Vagina (tissue), 2 donors: ENCODE results near the gene RNF44. TPM values are rescaled to one million over a fixed set of nuclear protein-coding genes. Genes with fewer than 3 reads are reported as not detected.

Experiments used
- DNase-seq, 2 donors: peaks; one replicate each; pipeline ENCODE4 v3.0.0-alpha.2; 2017; ENCODE audit errors: extremely low spot score in 2 of 2
- H3K27ac ChIP-seq: fragments of 200-600 bp; sonication (generic); one replicate; pipeline ENCODE4 v1.5.1; 2019
- H3K27me3 ChIP-seq: fragments of 200-600 bp; sonication (generic); one replicate; pipeline ENCODE4 v1.5.1; 2019
- H3K36me3 ChIP-seq, 2 donors: fragments of 200-600 bp; sonication (generic); one replicate each; pipeline ENCODE4 v1.5.1; 2017 to 2019
- H3K4me1 ChIP-seq: fragments of 200-600 bp; sonication (generic); one replicate; pipeline ENCODE4 v1.5.1; 2019
- H3K4me3 ChIP-seq, 2 donors: fragments of 200-600 bp; sonication (generic); 1 replicate in 1 of 2; 2 replicates in 1 of 2; pipeline ENCODE4 v1.5.1; 2016 to 2019
- H3K9me3 ChIP-seq: fragments of 200-600 bp; sonication (generic); one replicate; pipeline ENCODE4 v1.5.1; 2019
- POLR2A ChIP-seq, 2 donors: fragments of 450-650 bp; IDR thresholded peaks; one replicate each; pipeline ENCODE4 v1.6.1; 2017; ENCODE audit warnings: antibody characterized with exemption in 2 of 2, mild to moderate bottlenecking in 2 of 2, moderate library complexity in 2 of 2
- POLR2AphosphoS5 ChIP-seq, 2 donors: sonication (generic); formaldehyde crosslinking; IDR thresholded peaks; one replicate each; pipeline ENCODE4 v1.9.0; 2017; ENCODE audit warnings: antibody characterized with exemption in 2 of 2, mild to moderate bottlenecking in 2 of 2, low read depth in 1 of 2; ENCODE audit not compliant: insufficient read depth in 1 of 2
- intact Hi-C: fragments of 100-400 bp; cut with DNase I; formaldehyde crosslinking; loops from one replicate; pipeline ENCODE4 v1.15.1; 2023
- total RNA-seq: library from RNA; depleted of rRNA; stranded (reverse); fragments of >200 nt; gene quantifications from one replicate; pipeline ENCODE4 v1.2.3, GENCODE V29; 2016
- TF ChIP-seq, protein P1 (sequence below), 3 experiments: fragments of 450-650 bp in 2 of 3; fragments of 200-600 bp in 1 of 3; sonication (generic) in 1 of 3; IDR thresholded peaks; one replicate each; pipeline ENCODE4 v1.5.1; 2017 to 2019; ENCODE audit warnings: antibody characterized with exemption in 3 of 3, mild to moderate bottlenecking in 2 of 3, moderate library complexity in 2 of 3

Gene RNF44
- total RNA-seq, 1 donor from 2014 or later: 24.6 TPM

DNA sequence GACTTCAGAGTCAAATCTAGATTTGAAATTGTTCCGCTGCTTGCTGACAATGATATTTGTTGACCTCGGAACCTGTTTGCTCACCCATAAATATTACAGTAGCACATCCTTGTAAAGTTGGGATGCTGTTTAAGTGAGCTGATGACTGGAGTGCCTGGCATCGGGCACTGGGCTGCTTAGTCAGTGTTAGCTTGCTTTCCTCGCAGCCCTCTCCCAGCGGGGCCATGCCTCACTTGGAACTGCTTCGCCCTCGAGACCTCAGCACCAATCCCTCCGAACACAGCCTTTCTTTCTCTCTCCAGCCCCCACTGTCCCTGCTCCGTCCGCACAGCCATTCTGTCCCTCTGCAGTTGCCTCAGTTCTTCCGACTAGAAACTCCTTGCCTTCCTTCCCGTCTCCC lies 23.4 kb downstream of the RNF44 start:
- Histone ChIP-seq H3K36me3 (no peaks in the 10 kb centered on the region), H3K4me1 (no peaks in the 10 kb centered on the region), H3K9me3 (no peaks in the 10 kb centered on the region), H3K27ac (no peak overlapping the region), H3K4me3 (no peak overlapping the region), H3K27me3 (no peaks in the 10 kb centered on the region)
- TF ChIP-seq POLR2AphosphoS5 (IDR thresholded peaks at IDR 0.05; ENCODE audit: insufficient read depth in 1 of 2, low read depth in 1 of 2): no peak
- no peak for TF ChIP-seq POLR2A (IDR thresholded peaks at IDR 0.05)
- TF ChIP-seq, protein P1, sequence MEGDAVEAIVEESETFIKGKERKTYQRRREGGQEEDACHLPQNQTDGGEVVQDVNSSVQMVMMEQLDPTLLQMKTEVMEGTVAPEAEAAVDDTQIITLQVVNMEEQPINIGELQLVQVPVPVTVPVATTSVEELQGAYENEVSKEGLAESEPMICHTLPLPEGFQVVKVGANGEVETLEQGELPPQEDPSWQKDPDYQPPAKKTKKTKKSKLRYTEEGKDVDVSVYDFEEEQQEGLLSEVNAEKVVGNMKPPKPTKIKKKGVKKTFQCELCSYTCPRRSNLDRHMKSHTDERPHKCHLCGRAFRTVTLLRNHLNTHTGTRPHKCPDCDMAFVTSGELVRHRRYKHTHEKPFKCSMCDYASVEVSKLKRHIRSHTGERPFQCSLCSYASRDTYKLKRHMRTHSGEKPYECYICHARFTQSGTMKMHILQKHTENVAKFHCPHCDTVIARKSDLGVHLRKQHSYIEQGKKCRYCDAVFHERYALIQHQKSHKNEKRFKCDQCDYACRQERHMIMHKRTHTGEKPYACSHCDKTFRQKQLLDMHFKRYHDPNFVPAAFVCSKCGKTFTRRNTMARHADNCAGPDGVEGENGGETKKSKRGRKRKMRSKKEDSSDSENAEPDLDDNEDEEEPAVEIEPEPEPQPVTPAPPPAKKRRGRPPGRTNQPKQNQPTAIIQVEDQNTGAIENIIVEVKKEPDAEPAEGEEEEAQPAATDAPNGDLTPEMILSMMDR (IDR thresholded peaks at IDR 0.05): no peak
- intact Hi-C loops: no loop called here
- no peak for DNase-seq

DNA sequence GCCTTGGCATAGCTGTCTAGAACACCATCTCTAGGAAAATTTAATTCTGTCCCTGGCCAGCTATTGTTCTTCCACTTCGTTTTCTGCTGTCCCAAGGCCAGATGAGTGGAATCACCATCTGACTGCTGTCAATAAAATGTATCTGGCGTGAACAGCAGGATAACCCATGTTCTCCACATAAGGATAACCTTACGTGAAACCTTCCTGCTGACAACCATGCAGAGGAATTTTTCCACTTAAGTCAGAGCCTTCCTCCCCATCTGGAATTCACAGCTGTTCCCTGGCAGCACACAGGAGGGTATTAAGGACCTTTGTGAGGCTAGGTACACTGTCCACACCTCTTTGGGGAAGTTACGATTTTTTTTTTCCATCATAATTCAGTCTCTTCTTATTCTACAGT lies 28.6 kb downstream of the RNF44 start:
- Histone ChIP-seq H3K4me1 (no peaks in the 10 kb centered on the region), H3K27ac (no peak overlapping the region), H3K36me3 (peaks cover 0 to 43% of the 10 kb centered on the region in 2 donors), H3K9me3 (no peaks in the 10 kb centered on the region), H3K4me3 (no peak overlapping the region), H3K27me3 (no peaks in the 10 kb centered on the region)
- DNase-seq: no peak
- intact Hi-C loops: no loop called here
- TF ChIP-seq, protein P1 (IDR thresholded peaks at IDR 0.05): no peak
- TF ChIP-seq POLR2AphosphoS5 (IDR thresholded peaks at IDR 0.05; ENCODE audit: insufficient read depth in 1 of 2, low read depth in 1 of 2) (no peak), POLR2A (IDR thresholded peaks at IDR 0.05) (no peak)

DNA sequence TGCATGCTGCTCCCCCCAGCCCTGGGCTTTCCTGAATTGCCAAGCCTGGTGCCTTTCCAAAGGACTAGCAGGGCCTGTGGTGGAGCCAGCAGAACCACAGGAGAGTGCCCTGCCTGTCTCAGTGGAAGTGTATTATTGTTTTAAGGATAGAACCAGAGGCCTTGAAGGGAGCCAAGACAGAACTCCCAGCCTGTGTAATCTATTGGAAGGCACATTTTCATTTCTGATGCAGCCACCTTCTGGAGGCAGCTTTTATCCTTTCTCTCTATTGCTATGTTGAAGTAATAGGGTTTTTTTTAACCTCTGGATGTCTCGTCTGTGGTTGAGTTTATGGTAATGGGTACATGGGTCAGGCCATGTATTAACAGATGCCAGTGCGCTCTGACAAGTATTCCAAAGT lies 29.3 kb downstream of the RNF44 start:
- DNase-seq: no peak
- Histone ChIP-seq H3K27me3 (no peaks in the 10 kb centered on the region), H3K4me3 (no peak overlapping the region), H3K36me3 (peaks cover 0 to 50% of the 10 kb centered on the region in 2 donors), H3K4me1 (no peaks in the 10 kb centered on the region), H3K27ac (no peak overlapping the region), H3K9me3 (no peaks in the 10 kb centered on the region)
- TF ChIP-seq POLR2A (IDR thresholded peaks at IDR 0.05): no peak
- TF ChIP-seq, protein P1 (IDR thresholded peaks at IDR 0.05): no peak
- TF ChIP-seq POLR2AphosphoS5 (IDR thresholded peaks at IDR 0.05; ENCODE audit: insufficient read depth in 1 of 2, low read depth in 1 of 2): no peak
- intact Hi-C loops: no loop called here

DNA sequence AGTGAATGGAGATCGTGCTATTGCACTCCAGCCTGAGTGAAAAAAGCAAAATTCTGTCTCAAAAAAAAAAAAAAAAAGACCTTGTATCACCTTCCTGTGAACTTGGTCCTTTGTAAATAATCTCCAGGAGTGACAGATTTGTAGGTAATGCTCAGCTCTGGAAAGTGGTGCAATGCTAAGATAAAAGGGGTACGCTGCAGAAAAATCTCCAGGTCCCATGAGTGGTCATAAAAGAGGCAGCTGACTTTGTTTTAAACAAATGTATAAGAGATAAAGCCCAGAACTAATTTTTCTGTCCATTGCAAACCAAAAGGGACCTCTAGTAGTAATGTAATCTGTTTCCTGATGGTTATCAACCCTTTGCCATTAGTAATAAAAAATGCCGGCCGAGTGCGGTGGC lies 33.7 kb downstream of the RNF44 start:
- Histone ChIP-seq H3K4me1 (no peaks in the 10 kb centered on the region), H3K27me3 (no peaks in the 10 kb centered on the region), H3K36me3 (peaks cover 0 to 92% of the 10 kb centered on the region in 2 donors), H3K4me3 (no peak overlapping the region), H3K9me3 (no peaks in the 10 kb centered on the region), H3K27ac (no peak overlapping the region)
- no peak for TF ChIP-seq POLR2A (IDR thresholded peaks at IDR 0.05)
- TF ChIP-seq, protein P1 (IDR thresholded peaks at IDR 0.05): no peak
- no peak for TF ChIP-seq POLR2AphosphoS5 (IDR thresholded peaks at IDR 0.05; ENCODE audit: insufficient read depth in 1 of 2, low read depth in 1 of 2)
- DNase-seq: no peak
- intact Hi-C loops: no loop called here

DNA sequence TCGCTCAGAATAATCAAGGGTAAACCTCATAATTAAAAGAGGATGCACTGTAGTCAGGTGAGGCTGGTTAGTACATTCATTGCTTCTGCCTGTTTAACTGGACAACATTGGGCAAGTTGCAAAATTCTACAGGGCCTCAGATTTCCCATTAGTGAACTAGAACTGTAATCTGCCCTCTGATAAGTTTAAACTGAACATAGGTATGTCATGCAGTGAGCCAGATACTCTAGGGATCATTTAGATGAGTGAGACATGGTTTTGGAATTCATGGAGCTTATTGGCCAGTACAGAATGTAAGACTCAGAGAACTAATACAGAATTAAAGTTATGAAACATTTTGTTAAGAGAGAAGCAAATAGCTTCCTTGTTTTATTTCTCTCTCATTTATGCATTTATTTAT lies 35.9 kb downstream of the RNF44 start:
- no peaks in the 10 kb centered on the region for H3K4me1 ChIP-seq
- DNase-seq: no peak
- H3K9me3 ChIP-seq: no peaks in the 10 kb centered on the region
- TF ChIP-seq, protein P1 (IDR thresholded peaks at IDR 0.05): no peak
- no peak for TF ChIP-seq POLR2A (IDR thresholded peaks at IDR 0.05)
- no peak for TF ChIP-seq POLR2AphosphoS5 (IDR thresholded peaks at IDR 0.05; ENCODE audit: insufficient read depth in 1 of 2, low read depth in 1 of 2)
- intact Hi-C loops: no loop called here
- no peak overlapping the region for H3K27ac ChIP-seq
- no peaks in the 10 kb centered on the region for H3K27me3 ChIP-seq
- no peak overlapping the region for H3K4me3 ChIP-seq
- H3K36me3 ChIP-seq: peaks cover 0 to 94% of the 10 kb centered on the region in 2 donors
